Fibroblast of lung (primary cell): ENCODE data around the gene HDLBP. TPM values are rescaled to one million over a fixed set of nuclear protein-coding genes. Genes with fewer than 3 reads are reported as not detected.

Experiments
- DNase-seq, 2 donors: peaks; one replicate each; pipeline versions ENCODE4 v3.0.0 to v3.0.0-alpha.2; 2010; ENCODE audit warnings: low read depth in 2 of 2
- H2AFZ ChIP-seq: 2 replicates; pipeline ENCODE4 v1.5.1; 2012; ENCODE audit warnings: low read length, control low read depth, inconsistent platforms
- H3K27ac ChIP-seq: 2 replicates; pipeline ENCODE4 v1.5.1; 2011; ENCODE audit warnings: low read length, control low read depth; ENCODE audit not compliant: insufficient read depth
- H3K27me3 ChIP-seq: 2 replicates; pipeline ENCODE4 v1.5.1; 2011; ENCODE audit warnings: mild to moderate bottlenecking, low read length; ENCODE audit not compliant: control insufficient read depth, insufficient read depth
- H3K36me3 ChIP-seq: 2 replicates; pipeline ENCODE4 v1.5.1; 2011; ENCODE audit warnings: low read length; ENCODE audit not compliant: control insufficient read depth, insufficient read depth
- H3K4me1 ChIP-seq: 2 replicates; pipeline ENCODE4 v1.5.1; 2011; ENCODE audit warnings: low read length; ENCODE audit not compliant: control insufficient read depth, insufficient read depth; ENCODE audit errors: extremely low read depth
- H3K4me2 ChIP-seq: 2 replicates; pipeline ENCODE4 v1.5.1; 2011; ENCODE audit warnings: low read length, control low read depth; ENCODE audit not compliant: insufficient read depth; ENCODE audit errors: extremely low read depth
- H3K4me3 ChIP-seq, 4 experiments: fragments of 200-600 bp in 1 of 4; sonication (generic) in 1 of 4; replicated peaks in 1 of 4; 2 replicates each; pipeline ENCODE4 v1.5.1; 2011 to 2016; ENCODE audit warnings: low read length in 4 of 4, low read depth in 3 of 4, mild to moderate bottlenecking in 3 of 4, control low read depth in 2 of 4, inconsistent platforms in 1 of 4, mixed read lengths in 1 of 4; ENCODE audit not compliant: insufficient read depth in 1 of 4; ENCODE audit errors: control extremely low read depth in 1 of 4
- H3K79me2 ChIP-seq: 2 replicates; pipeline ENCODE4 v1.5.1; 2012; ENCODE audit warnings: mild to moderate bottlenecking, low read length, inconsistent platforms; ENCODE audit not compliant: control insufficient read depth, insufficient read depth
- H3K9ac ChIP-seq: 2 replicates; pipeline ENCODE4 v1.5.1; 2011; ENCODE audit warnings: mild to moderate bottlenecking, low read length, control low read depth; ENCODE audit not compliant: insufficient read depth
- H3K9me3 ChIP-seq: 2 replicates; pipeline ENCODE4 v1.5.1; 2012; ENCODE audit warnings: low read depth, low read length; ENCODE audit not compliant: control insufficient read depth, insufficient read depth
- H4K20me1 ChIP-seq: 2 replicates; pipeline ENCODE4 v1.5.1; 2011; ENCODE audit warnings: low read length; ENCODE audit not compliant: control insufficient read depth, insufficient read depth; ENCODE audit errors: extremely low read depth
- CTCF ChIP-seq, 2 donors: IDR thresholded peaks in 1 of 2; conservative IDR thresholded peaks in 1 of 2; 1 replicate in 1 of 2; 2 replicates in 1 of 2; pipeline ENCODE4 v1.5.1; 2011 to 2012; ENCODE audit warnings: low read length in 2 of 2, control low read depth in 1 of 2, inconsistent platforms in 1 of 2, low read depth in 1 of 2, mild to moderate bottlenecking in 1 of 2
- EZH2 ChIP-seq: IDR thresholded peaks from 2 replicates; pipeline ENCODE4 v1.5.1; 2012; ENCODE audit warnings: low read length, control low read depth, mild to moderate bottlenecking; ENCODE audit errors: missing control alignments
- polyA plus RNA-seq, 2 donors: library from polyadenylated mRNA; depleted of rRNA in 1 of 2; stranded (reverse) in 1 of 2; unstranded in 1 of 2; fragments of >200 nt; gene quantifications; 2 replicates each; pipeline ENCODE4 v1.2.1, GENCODE V29; 2011 to 2012; ENCODE audit warnings: missing spikeins in 1 of 2
- total RNA-seq: library from RNA; depleted of rRNA; stranded (reverse); fragments of >200 nt; gene quantifications from 2 replicates; pipeline ENCODE4 v1.2.1, GENCODE V29; 2014

The HDLBP gene
- total and polyA plus RNA-seq, 2 donors (not counting 1 experiment from before 2014, with no cell fraction given), result 626 to 1,354 TPM

DNA sequence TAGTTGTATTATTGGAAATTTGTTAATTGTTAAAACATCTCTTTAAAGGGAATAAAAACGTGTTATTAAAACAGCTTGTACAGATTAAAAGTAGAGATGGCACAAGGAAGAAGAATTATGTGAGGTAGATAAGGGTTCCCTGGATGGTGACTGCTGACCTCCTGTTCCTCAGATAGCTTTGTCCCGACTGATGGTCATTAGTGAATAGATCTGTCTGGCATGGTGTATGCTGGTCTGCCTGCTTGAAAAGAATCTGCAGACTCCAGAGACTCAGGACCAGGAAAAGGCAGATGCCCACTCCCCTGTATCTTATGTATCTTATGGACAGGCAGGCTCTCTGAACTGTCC is 35.0 kb upstream of the HDLBP start:
- peaks cover 16% of the 10 kb centered on the region for H3K36me3 ChIP-seq
- no peak for DNase-seq
- no peaks in the 10 kb centered on the region for H3K9me3 ChIP-seq
- H3K4me2 ChIP-seq, result no peak overlapping the region
- no peak overlapping the region for H2AFZ ChIP-seq
- H3K9ac ChIP-seq, result no peak overlapping the region
- no peak overlapping the region for H3K27ac ChIP-seq
- no peaks in the 10 kb centered on the region for H3K79me2 ChIP-seq
- H3K4me3 ChIP-seq, result no peak overlapping the region
- H4K20me1 ChIP-seq, result no peaks in the 10 kb centered on the region
- H3K4me1 ChIP-seq, result peaks cover 6% of the 10 kb centered on the region
- H3K27me3 ChIP-seq, result no peaks in the 10 kb centered on the region
- no peak for TF ChIP-seq EZH2
- no peak for TF ChIP-seq CTCF (conservative IDR thresholded peaks at IDR 0.05 in 1 of 2, IDR thresholded peaks at IDR 0.05 in 1 of 2; ENCODE audit: low read depth in 1 of 2, low read length in 2 of 2)

- Histone ChIP-seq H2AFZ (no peak overlapping the region), H3K4me1 (peaks cover 4% of the 10 kb centered on the region), H3K4me3 (no peak overlapping the region), H3K79me2 (no peaks in the 10 kb centered on the region), H3K9me3 (no peaks in the 10 kb centered on the region), H3K27me3 (no peaks in the 10 kb centered on the region), H3K36me3 (peaks cover 16% of the 10 kb centered on the region), H3K9ac (no peak overlapping the region), H4K20me1 (no peaks in the 10 kb centered on the region), H3K27ac (no peak overlapping the region), H3K4me2 (no peak overlapping the region)
- no peak for DNase-seq
- TF ChIP-seq CTCF (conservative IDR thresholded peaks at IDR 0.05 in 1 of 2, IDR thresholded peaks at IDR 0.05 in 1 of 2; ENCODE audit: low read depth in 1 of 2, low read length in 2 of 2) (no peak), EZH2 (no peak)
Measured at GRCh38 chr2:241349941-241350340, 34.5 kb upstream of the HDLBP start.

DNA sequence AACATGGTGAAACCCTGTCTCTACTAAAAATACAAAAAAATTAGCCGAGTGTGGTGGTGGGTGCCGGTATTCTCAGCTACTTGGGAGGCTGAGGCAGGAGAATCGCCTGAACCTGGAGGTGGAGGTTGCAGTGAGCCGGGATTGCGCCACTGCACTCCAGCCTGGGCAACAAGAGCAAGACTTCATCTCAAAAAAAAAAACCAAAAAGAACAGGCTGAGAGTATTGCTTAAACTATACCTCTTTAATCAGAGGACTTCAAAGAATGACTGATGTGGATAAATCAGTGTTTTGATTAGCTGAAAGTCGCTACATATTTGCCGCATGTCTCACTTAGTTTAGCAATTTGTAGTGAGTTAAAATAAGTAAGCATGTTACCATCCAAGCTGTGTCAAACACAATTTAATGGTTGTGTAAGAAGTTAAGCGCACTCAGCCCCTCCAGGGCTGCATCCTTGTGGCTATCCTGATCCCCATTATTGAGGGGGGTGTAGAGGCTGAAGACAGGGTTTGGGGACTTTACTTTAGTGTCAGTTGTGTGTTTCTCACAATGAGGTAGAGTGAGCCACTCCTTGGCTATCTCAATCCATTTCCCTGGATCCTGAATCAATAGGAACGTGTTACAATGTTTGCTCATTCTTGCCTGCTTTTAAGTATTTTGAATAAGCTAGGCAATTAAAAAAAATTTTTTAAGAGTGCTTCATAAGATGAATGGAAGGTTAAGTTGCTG is 29.6 kb upstream of the HDLBP start:
- DNase-seq, result peak; percentile 39 to 50
- TF ChIP-seq CTCF (conservative IDR thresholded peaks at IDR 0.05 in 1 of 2, IDR thresholded peaks at IDR 0.05 in 1 of 2; ENCODE audit: low read depth in 1 of 2, low read length in 2 of 2) (no peak), EZH2 (no peak)
- Histone ChIP-seq H3K79me2 (peaks cover 11% of the 10 kb centered on the region), H2AFZ (no peak overlapping the region), H3K27ac (peak overlapping the region; percentile 36), H3K9me3 (no peaks in the 10 kb centered on the region), H4K20me1 (no peaks in the 10 kb centered on the region), H3K4me3 (no peak overlapping the region), H3K4me2 (no peak overlapping the region), H3K4me1 (peaks cover 2% of the 10 kb centered on the region), H3K27me3 (no peaks in the 10 kb centered on the region), H3K36me3 (peaks cover 16% of the 10 kb centered on the region), H3K9ac (no peak overlapping the region)
